ENCODE results near the gene MIA.
"Not testable (repeated sequence)": the region's sequence is repeated elsewhere in the genome, so short reads cannot be mapped to it uniquely, and the experiment has no call there.

Gene MIA

GRCh38 chr19:40774916-40775631 is at the start of gene MIA:
TSS of gene MIA (plus strand) at chr19:40775521. CDS start at chr19:40775543, 22 bp downstream.
- no peak for DNase-seq

GRCh38 chr19:40726279-40726678 is 49.0 kb upstream of the MIA start:
- no peak for DNase-seq

- not testable (repeated sequence) for DNase-seq
Measured at GRCh38 chr19:40730065-40730464, 45.3 kb upstream of the MIA start.

- DNase-seq, result not testable (repeated sequence)
Measured at GRCh38 chr19:40732304-40732703, 43.0 kb upstream of the MIA start.

GRCh38 chr19:40733149-40733548 is 42.2 kb upstream of the MIA start:
- DNase-seq, result no peak

- no peak for DNase-seq
Measured at GRCh38 chr19:40735013-40735771, 40.1 kb upstream of the MIA start.

- DNase-seq, result no peak
Measured at GRCh38 chr19:40736661-40737060, 38.7 kb upstream of the MIA start.

GRCh38 chr19:40737102-40737644 is 38.1 kb upstream of the MIA start:
- DNase-seq, result no peak

- DNase-seq, result no peak
Measured at GRCh38 chr19:40739030-40739839, 36.1 kb upstream of the MIA start.

GRCh38 chr19:40739871-40740703 is 35.2 kb upstream of the MIA start:
- DNase-seq, result no peak

GRCh38 chr19:40740747-40741146 is 34.6 kb upstream of the MIA start:
- DNase-seq, result no peak

GRCh38 chr19:40741527-40742390 is 33.6 kb upstream of the MIA start:
- peak; percentile 43 for DNase-seq

- DNase-seq, result no peak
Measured at GRCh38 chr19:40742477-40742876, 32.8 kb upstream of the MIA start.

GRCh38 chr19:40742886-40743285 is 32.4 kb upstream of the MIA start:
- no peak for DNase-seq

- DNase-seq, result no peak
Measured at GRCh38 chr19:40743926-40744325, 31.4 kb upstream of the MIA start.

- DNase-seq, result peak; percentile 43
Measured at GRCh38 chr19:40744554-40745401, 30.5 kb upstream of the MIA start.

- no peak for DNase-seq
Measured at GRCh38 chr19:40745402-40745780, 29.9 kb upstream of the MIA start.

- no peak for DNase-seq
Measured at GRCh38 chr19:40747536-40747935, 27.8 kb upstream of the MIA start.

- DNase-seq, result peak; percentile 100
Measured at GRCh38 chr19:40750058-40750873, 25.1 kb upstream of the MIA start, which contains the start of gene ACTMAP. TSS of gene ACTMAP (minus strand) at chr19:40750477. CDS start at chr19:40749803, 674 bp downstream.
